Osteocyte (in vitro differentiated cells): ENCODE results near the gene PFN4. TPM values are rescaled to one million over a fixed set of nuclear protein-coding genes. Genes with fewer than 3 reads are reported as not detected.
"Not testable (repeated sequence)": the region's sequence is repeated elsewhere in the genome, so short reads cannot be mapped to it uniquely, and the experiment has no call there.

Source experiments
- DNase-seq: peaks from one replicate; pipeline ENCODE4 v3.0.0; 2021; ENCODE audit warnings: mixed read lengths; ENCODE audit not compliant: unreplicated experiment; ENCODE audit errors: extremely low spot score
- H3K27ac Mint-ChIP-seq: one replicate; pipeline ENCODE4 v1.8.0; 2021; ENCODE audit warnings: mild to moderate bottlenecking, mixed read lengths; ENCODE audit not compliant: unreplicated experiment
- H3K27me3 Mint-ChIP-seq: one replicate; pipeline ENCODE4 v1.8.0; 2021; ENCODE audit warnings: mixed read lengths; ENCODE audit not compliant: unreplicated experiment
- H3K36me3 Mint-ChIP-seq: one replicate; pipeline ENCODE4 v1.8.0; 2021; ENCODE audit warnings: mixed read lengths; ENCODE audit not compliant: unreplicated experiment
- H3K4me1 Mint-ChIP-seq: one replicate; pipeline ENCODE4 v1.8.0; 2021; ENCODE audit warnings: mixed read lengths; ENCODE audit not compliant: unreplicated experiment
- H3K4me3 Mint-ChIP-seq: one replicate; pipeline ENCODE4 v1.8.0; 2021; ENCODE audit warnings: mild to moderate bottlenecking, moderate library complexity, mixed read lengths; ENCODE audit not compliant: unreplicated experiment
- H3K9me3 Mint-ChIP-seq: one replicate; pipeline ENCODE4 v1.8.0; 2021; ENCODE audit warnings: mixed read lengths; ENCODE audit not compliant: unreplicated experiment
- total RNA-seq: library from RNA; stranded (reverse); gene quantifications from 2 replicates; pipeline ENCODE4 v1.2.1, GENCODE V29; 2021
- TF ChIP-seq, protein P1 (sequence below): fragments of 200-600 bp; sonication (generic); IDR thresholded peaks from 2 replicates; pipeline ENCODE4 v1.5.0; 2021; ENCODE audit warnings: antibody characterized with exemption, mild to moderate bottlenecking, moderate library complexity

PFN4 gene
- total RNA-seq, 1 donor from 2014 or later: 1.4 TPM

DNA sequence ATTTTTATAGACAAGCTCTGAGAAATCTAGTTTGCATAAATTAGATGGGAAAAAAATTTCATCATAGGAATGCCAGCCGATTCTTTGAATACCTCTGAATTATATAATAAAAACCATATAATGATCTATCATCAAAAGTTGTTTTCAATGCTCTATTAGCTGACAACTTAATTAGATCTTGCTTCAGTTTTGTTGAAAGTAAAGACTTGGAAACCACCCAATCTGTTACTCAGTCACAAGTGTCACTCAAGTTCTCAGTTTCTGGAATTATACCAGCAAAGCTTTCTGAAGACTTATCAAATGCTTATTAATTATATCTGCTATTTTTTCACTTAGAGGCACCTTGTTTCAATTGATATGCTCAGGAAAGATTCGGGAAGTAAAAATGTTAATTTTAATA lies 21.1 kb downstream of the PFN4 start:
- Mint-ChIP-seq H3K27ac (no peak overlapping the region), H3K9me3 (peaks cover 15% of the 10 kb centered on the region)

DNA sequence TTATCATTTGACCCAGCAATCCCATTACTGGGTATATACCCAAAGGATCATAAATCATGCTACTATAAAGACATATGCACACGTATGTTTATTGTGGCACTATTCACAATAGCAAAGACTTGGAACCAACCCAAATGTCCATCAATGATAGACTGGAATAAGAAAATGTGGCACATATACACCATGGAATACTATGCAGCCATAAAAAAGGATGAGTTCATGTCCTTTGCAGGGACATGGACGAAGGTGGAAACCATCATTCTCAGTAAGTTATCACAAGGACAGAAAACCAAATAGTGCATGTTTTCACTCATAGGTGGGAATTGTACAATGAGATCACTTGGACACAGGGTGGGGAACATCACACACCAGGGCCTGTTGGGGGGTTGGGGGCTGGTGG lies 22.4 kb downstream of the PFN4 start:
- not testable (repeated sequence) for H3K4me3 Mint-ChIP-seq, H3K27me3 Mint-ChIP-seq, DNase-seq, H3K27ac Mint-ChIP-seq, H3K4me1 Mint-ChIP-seq
- Mint-ChIP-seq H3K9me3 (peaks cover 13% of the 10 kb centered on the region), H3K36me3 (peaks cover 21% of the 10 kb centered on the region)

More for the DNA sequence above, 21.1 kb downstream of the PFN4 start:
- DNase-seq: no peak
- Mint-ChIP-seq H3K36me3 (peaks cover 20% of the 10 kb centered on the region), H3K4me1 (no peaks in the 10 kb centered on the region), H3K27me3 (no peaks in the 10 kb centered on the region), H3K4me3 (no peak overlapping the region)
- TF ChIP-seq, protein P1, sequence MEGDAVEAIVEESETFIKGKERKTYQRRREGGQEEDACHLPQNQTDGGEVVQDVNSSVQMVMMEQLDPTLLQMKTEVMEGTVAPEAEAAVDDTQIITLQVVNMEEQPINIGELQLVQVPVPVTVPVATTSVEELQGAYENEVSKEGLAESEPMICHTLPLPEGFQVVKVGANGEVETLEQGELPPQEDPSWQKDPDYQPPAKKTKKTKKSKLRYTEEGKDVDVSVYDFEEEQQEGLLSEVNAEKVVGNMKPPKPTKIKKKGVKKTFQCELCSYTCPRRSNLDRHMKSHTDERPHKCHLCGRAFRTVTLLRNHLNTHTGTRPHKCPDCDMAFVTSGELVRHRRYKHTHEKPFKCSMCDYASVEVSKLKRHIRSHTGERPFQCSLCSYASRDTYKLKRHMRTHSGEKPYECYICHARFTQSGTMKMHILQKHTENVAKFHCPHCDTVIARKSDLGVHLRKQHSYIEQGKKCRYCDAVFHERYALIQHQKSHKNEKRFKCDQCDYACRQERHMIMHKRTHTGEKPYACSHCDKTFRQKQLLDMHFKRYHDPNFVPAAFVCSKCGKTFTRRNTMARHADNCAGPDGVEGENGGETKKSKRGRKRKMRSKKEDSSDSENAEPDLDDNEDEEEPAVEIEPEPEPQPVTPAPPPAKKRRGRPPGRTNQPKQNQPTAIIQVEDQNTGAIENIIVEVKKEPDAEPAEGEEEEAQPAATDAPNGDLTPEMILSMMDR: no peak

DNA sequence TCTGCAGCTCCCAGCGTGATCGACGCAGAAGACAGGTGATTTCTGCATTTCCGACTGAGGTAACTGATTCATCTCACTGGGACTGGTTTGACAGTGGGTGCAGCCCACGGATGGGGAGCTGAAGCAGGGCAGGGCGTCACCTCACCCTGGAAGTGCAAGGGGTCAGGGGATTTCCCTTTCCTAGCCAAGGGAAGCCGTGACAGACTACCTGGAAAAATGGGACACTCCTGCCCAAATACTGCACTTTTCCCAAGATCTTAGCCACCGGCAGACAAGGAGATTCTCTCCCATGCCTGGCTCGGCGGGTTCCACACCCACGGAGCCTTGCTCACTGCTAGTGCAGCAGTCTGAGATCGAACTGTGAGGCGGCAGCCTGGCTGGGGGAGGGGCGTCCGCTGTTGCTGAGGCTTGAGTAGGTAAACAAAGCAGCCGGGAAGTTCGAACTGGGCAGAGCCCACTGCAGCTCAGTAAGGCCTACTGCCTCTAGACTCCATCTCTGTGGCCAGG lies 27.9 kb downstream of the PFN4 start:
- not testable (repeated sequence) for DNase-seq, H3K27ac Mint-ChIP-seq, H3K4me1 Mint-ChIP-seq, H3K4me3 Mint-ChIP-seq, H3K27me3 Mint-ChIP-seq
- peaks cover 33% of the 10 kb centered on the region for H3K36me3 Mint-ChIP-seq
- H3K9me3 Mint-ChIP-seq: peaks cover 13% of the 10 kb centered on the region

DNA sequence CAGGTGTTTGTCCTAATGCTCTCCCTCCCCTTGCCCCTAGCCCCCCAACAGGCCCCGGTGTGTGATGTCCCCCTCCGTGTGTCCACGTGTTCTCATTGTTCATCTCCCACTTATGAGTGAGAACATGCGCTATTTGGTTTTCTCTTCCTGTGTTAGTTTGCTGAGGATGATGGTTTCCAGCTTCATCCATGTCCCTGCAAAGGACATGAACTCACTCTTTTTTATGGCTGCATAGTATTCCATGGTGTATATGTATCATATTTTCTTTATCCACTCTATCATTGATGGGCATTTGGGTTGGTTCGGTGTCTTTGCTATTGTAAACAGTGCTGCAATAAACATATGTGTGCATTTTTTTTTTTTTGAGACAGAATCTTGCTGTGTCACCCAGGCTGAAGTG lies 29.9 kb downstream of the PFN4 start:
- H3K4me1 Mint-ChIP-seq, H3K4me3 Mint-ChIP-seq, DNase-seq, H3K27me3 Mint-ChIP-seq, H3K27ac Mint-ChIP-seq: not testable (repeated sequence)
- Mint-ChIP-seq H3K36me3 (peaks cover 34% of the 10 kb centered on the region), H3K9me3 (peaks cover 13% of the 10 kb centered on the region)

DNA sequence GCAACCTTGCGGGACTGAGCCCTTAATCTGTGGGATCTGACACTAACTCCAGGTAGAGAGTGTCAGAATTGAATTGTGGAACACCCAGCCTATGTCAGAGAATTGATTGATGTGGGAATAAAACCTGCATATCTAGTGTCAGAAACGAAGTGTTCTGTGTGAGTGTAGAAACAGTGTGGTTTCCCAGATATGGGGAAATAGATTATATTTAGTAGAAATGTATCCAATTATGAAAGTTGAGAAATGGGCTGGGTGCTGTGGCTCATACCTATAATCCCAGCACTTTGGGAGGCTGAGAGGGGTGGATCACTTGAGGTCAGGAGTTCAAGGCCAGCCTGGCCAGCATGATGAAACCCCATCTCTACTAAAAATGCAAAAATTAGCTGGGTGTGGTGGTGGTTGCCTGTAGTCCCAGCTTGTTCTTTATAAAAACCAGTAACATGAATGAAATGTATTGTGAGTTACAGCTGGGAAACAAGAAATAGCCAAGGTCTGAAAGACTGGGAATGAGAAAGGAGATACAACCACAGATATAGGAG lies 34.2 kb downstream of the PFN4 start:
- Mint-ChIP-seq H3K9me3 (no peaks in the 10 kb centered on the region), H3K4me3 (no peak overlapping the region), H3K4me1 (peaks cover 7% of the 10 kb centered on the region), H3K27me3 (no peaks in the 10 kb centered on the region), H3K27ac (no peak overlapping the region), H3K36me3 (peaks cover 6% of the 10 kb centered on the region)
- TF ChIP-seq, protein P1: no peak
- no peak for DNase-seq

GRCh38 chr2:24087032-24087431 lies 36.1 kb downstream of the PFN4 start:
- H3K36me3 Mint-ChIP-seq: peaks cover 13% of the 10 kb centered on the region
- H3K9me3 Mint-ChIP-seq: no peaks in the 10 kb centered on the region
- no peak overlapping the region for H3K27ac Mint-ChIP-seq
- no peaks in the 10 kb centered on the region for H3K27me3 Mint-ChIP-seq
- no peak for DNase-seq
- TF ChIP-seq, protein P1: no peak
- H3K4me3 Mint-ChIP-seq: no peak overlapping the region
- peaks cover 20% of the 10 kb centered on the region for H3K4me1 Mint-ChIP-seq
